Right lobe of liver (tissue), 4 donors: ENCODE data around the gene PPCDC.

Experiments
- CTCF ChIP-seq, 4 donors: fragments of 200-600 bp in 3 of 4; fragments of 450-650 bp in 1 of 4; IDR thresholded peaks; one replicate each; pipeline versions ENCODE4 v1.5.1 to v1.8.0; 2016 to 2022; ENCODE audit warnings: antibody characterized with exemption in 4 of 4, mild to moderate bottlenecking in 2 of 4
- POLR2A ChIP-seq: fragments of 450-650 bp; IDR thresholded peaks from one replicate; pipeline ENCODE4 v1.6.1; 2017; ENCODE audit warnings: antibody characterized with exemption, mild to moderate bottlenecking
- donor health status: DM: no; HTN: no; CAD: no.
- donor health status: DM: no; HTN: no; CAD: no.
- donor health status: DM: no; HTN: yes; CAD: no.

GRCh38 chr15:75052972-75053747 is 29.8 kb downstream of the PPCDC start:
- TF ChIP-seq CTCF (IDR thresholded peaks at IDR 0.05) = no peak
- TF ChIP-seq POLR2A = no peak
